IMR-90 (cell line): Measurements from ENCODE around the gene GPR161. TPM values are rescaled to one million over a fixed set of nuclear protein-coding genes. Genes with fewer than 3 reads are reported as not detected.

Experiments used
- ATAC-seq: fragments of 200-7000 bp; cut with Tn5 transposase; 2 replicates; pipeline ENCODE4 v1.9.1; 2020; ENCODE audit warnings: low read depth, mild to moderate bottlenecking, moderate library complexity
- BruUV-seq: library from RNA; stranded (reverse); fragments of 400-500 nt; replicated peaks from 2 replicates; lab custom pipeline; 2021; lab: Mats Ljungman, UMichigan
- CTCF ChIA-PET: fragments of 300-600 bp; formaldehyde crosslinking; extraction: SDS; loops from one replicate; lab custom pipeline; 2021; ENCODE audit warnings: antibody characterized with exemption; lab: Yijun Ruan, JAX
- POLR2A ChIA-PET: fragments of 300-600 bp; sonication (Branson Sonifier 250); formaldehyde crosslinking; loops from one replicate; lab custom pipeline; 2022; ENCODE audit warnings: antibody characterized with exemption; ENCODE audit not compliant: unreplicated experiment; lab: Charles Lee
- DNase-seq: peaks from one replicate; pipeline ENCODE4 v3.0.0; 2013
- H2AFZ ChIP-seq: replicated peaks from 2 replicates; pipeline ENCODE3; 2013; ENCODE audit warnings: low read length, mild to moderate bottlenecking; ENCODE audit not compliant: poor library complexity
- H2AK5ac ChIP-seq: 2 replicates; pipeline ENCODE4 v1.6.1; 2013; ENCODE audit warnings: low read depth, low read length, inconsistent platforms
- H2AK9ac ChIP-seq: replicated peaks from 2 replicates; pipeline ENCODE3; 2013; ENCODE audit warnings: mild to moderate bottlenecking, low read depth, low read length, moderate library complexity; ENCODE audit not compliant: poor library complexity
- H2BK120ac ChIP-seq: 2 replicates; pipeline ENCODE4 v1.6.1; 2013; ENCODE audit warnings: low read depth, low read length, inconsistent platforms
- H2BK15ac ChIP-seq: 3 replicates; pipeline ENCODE4 v1.6.1; 2013; ENCODE audit warnings: low read depth, low read length, inconsistent platforms
- H2BK20ac ChIP-seq: 2 replicates; pipeline ENCODE4 v1.6.1; 2013; ENCODE audit warnings: low read depth, mild to moderate bottlenecking, inconsistent platforms, low read length, moderate library complexity
- H2BK5ac ChIP-seq: 2 replicates; pipeline ENCODE4 v1.6.1; 2013; ENCODE audit warnings: mild to moderate bottlenecking, low read depth, low read length, inconsistent platforms; ENCODE audit not compliant: poor library complexity, severe bottlenecking
- H3K14ac ChIP-seq: replicated peaks from 2 replicates; pipeline ENCODE4 v1.6.1; 2013; ENCODE audit warnings: low read depth, low read length, inconsistent platforms
- H3K18ac ChIP-seq: 2 replicates; pipeline ENCODE4 v1.6.1; 2013; ENCODE audit warnings: low read depth, low read length, control low read depth
- H3K23ac ChIP-seq: 2 replicates; pipeline ENCODE4 v1.6.1; 2013; ENCODE audit warnings: low read depth, low read length, inconsistent platforms
- H3K27ac ChIP-seq: 2 replicates; pipeline ENCODE4 v1.5.1; 2013; ENCODE audit warnings: mild to moderate bottlenecking, control low read depth, low read length; ENCODE audit not compliant: insufficient read depth
- H3K27me3 ChIP-seq: 2 replicates; pipeline ENCODE4 v1.6.1; 2013; ENCODE audit warnings: low read length; ENCODE audit not compliant: control insufficient read depth, insufficient read depth
- H3K36me3 ChIP-seq: 2 replicates; pipeline ENCODE4 v1.6.1; 2013; ENCODE audit warnings: low read length, mixed read lengths; ENCODE audit not compliant: control insufficient read depth, insufficient read depth
- H3K4ac ChIP-seq: 2 replicates; pipeline ENCODE4 v1.6.1; 2013; ENCODE audit warnings: low read depth, low read length, inconsistent platforms
- H3K4me1 ChIP-seq: 2 replicates; pipeline ENCODE4 v1.6.1; 2013; ENCODE audit warnings: low read length, mixed read lengths; ENCODE audit not compliant: control insufficient read depth, insufficient read depth
- H3K4me2 ChIP-seq: 2 replicates; pipeline ENCODE4 v1.6.1; 2013; ENCODE audit warnings: low read depth, mild to moderate bottlenecking, control low read depth, low read length, moderate library complexity
- H3K4me3 ChIP-seq: 2 replicates; pipeline ENCODE4 v1.5.1; 2013; ENCODE audit warnings: low read depth, mild to moderate bottlenecking, control low read depth, low read length, moderate library complexity; ENCODE audit not compliant: insufficient read depth
- H3K56ac ChIP-seq: 2 replicates; pipeline ENCODE4 v1.6.1; 2013; ENCODE audit warnings: low read length, inconsistent platforms; ENCODE audit not compliant: insufficient read depth; ENCODE audit errors: extremely low read depth
- H3K79me1 ChIP-seq, 2 experiments: 2 replicates each; pipeline ENCODE4 v1.6.1; 2013; ENCODE audit warnings: low read length in 2 of 2, inconsistent platforms in 1 of 2, low read depth in 1 of 2
- H3K9ac ChIP-seq: 2 replicates; pipeline ENCODE4 v1.6.1; 2013; ENCODE audit warnings: low read depth, low read length, control low read depth
- H3K9me1 ChIP-seq: 2 replicates; pipeline ENCODE4 v1.6.1; 2013; ENCODE audit warnings: low read length, inconsistent platforms; ENCODE audit not compliant: insufficient read depth
- H3K9me3 ChIP-seq: 2 replicates; pipeline ENCODE4 v1.6.1; 2013; ENCODE audit warnings: low read length; ENCODE audit not compliant: control insufficient read depth, insufficient read depth
- H4K20me1 ChIP-seq: 2 replicates; pipeline ENCODE4 v1.6.1; 2013; ENCODE audit warnings: low read length, inconsistent platforms; ENCODE audit not compliant: insufficient read depth
- H4K5ac ChIP-seq: 2 replicates; pipeline ENCODE4 v1.6.1; 2013; ENCODE audit warnings: mild to moderate bottlenecking, low read depth, low read length, control low read depth
- H4K8ac ChIP-seq, 2 experiments: 2 replicates each; pipeline ENCODE4 v1.6.1; 2013; ENCODE audit warnings: low read depth in 2 of 2, low read length in 2 of 2, control low read depth in 1 of 2, inconsistent platforms in 1 of 2
- H4K91ac ChIP-seq: 2 replicates; pipeline ENCODE4 v1.6.1; 2013; ENCODE audit warnings: low read depth, low read length, inconsistent platforms; ENCODE audit not compliant: insufficient read depth
- CEBPB ChIP-seq: IDR thresholded peaks from 2 replicates; pipeline ENCODE4 v1.6.1; 2012; ENCODE audit warnings: low read depth, low read length, improper control_type of control experiment
- CHD1 ChIP-seq: IDR thresholded peaks from 2 replicates; pipeline ENCODE4 v1.6.1; 2012; ENCODE audit warnings: low read depth, low read length, improper control_type of control experiment
- CTCF ChIP-seq: conservative IDR thresholded peaks from 2 replicates; pipeline ENCODE4 v1.5.1; 2012; ENCODE audit warnings: mild to moderate bottlenecking, low read depth, low read length, improper control_type of control experiment
- MAFK ChIP-seq: IDR thresholded peaks from 2 replicates; pipeline ENCODE4 v1.6.1; 2012; ENCODE audit warnings: low read depth, low read length, improper control_type of control experiment
- MAZ ChIP-seq: IDR thresholded peaks from 2 replicates; pipeline ENCODE4 v1.6.1; 2012; ENCODE audit warnings: low read depth, mild to moderate bottlenecking, low read length, improper control_type of control experiment, moderate library complexity, borderline replicate concordance
- MXI1 ChIP-seq: IDR thresholded peaks from 2 replicates; pipeline ENCODE4 v1.6.1; 2012; ENCODE audit warnings: low read depth, mild to moderate bottlenecking, low read length, moderate library complexity, borderline replicate concordance
- NFE2L2 ChIP-seq: fragments of 150-350 bp; IDR thresholded peaks from 2 replicates; pipeline ENCODE4 v1.6.1; 2016; ENCODE audit warnings: low read depth, mild to moderate bottlenecking, low read length
- POLR2A ChIP-seq: IDR thresholded peaks from 2 replicates; pipeline ENCODE4 v1.6.1; 2012; ENCODE audit warnings: mild to moderate bottlenecking, low read depth, low read length
- RCOR1 ChIP-seq: IDR thresholded peaks from 2 replicates; pipeline ENCODE4 v1.6.1; 2012; ENCODE audit warnings: mild to moderate bottlenecking, low read length, improper control_type of control experiment; ENCODE audit not compliant: insufficient replicate concordance
- RFX5 ChIP-seq: IDR thresholded peaks from 2 replicates; pipeline ENCODE4 v1.8.0; 2012; ENCODE audit warnings: low read depth, mild to moderate bottlenecking, low read length, moderate library complexity
- SMC3 ChIP-seq: fragments of 150-350 bp; IDR thresholded peaks from 2 replicates; pipeline ENCODE4 v1.6.1; 2016; ENCODE audit warnings: low read depth, mild to moderate bottlenecking, antibody characterized with exemption, low read length, moderate library complexity
- USF2 ChIP-seq: fragments of 150-350 bp; IDR thresholded peaks from 2 replicates; pipeline ENCODE4 v1.6.1; 2017; ENCODE audit warnings: mild to moderate bottlenecking, antibody characterized with exemption, low read length, low read depth
- WGBS, 2 experiments: methylation state at CpG; one replicate each; pipeline versions ENCODE4 v1.1.5 to v1.1.7; 2013; ENCODE audit warnings: missing lambda C conversion rate in 2 of 2; ENCODE audit not compliant: insufficient read length in 1 of 2; ENCODE audit errors: extremely low coverage in 2 of 2; 5-methylcytosine and 5-hydroxymethylcytosine counted together
- dilution Hi-C: fragments of 300-500 bp; cut with HindIII; formaldehyde crosslinking; loops from one replicate; pipeline ENCODE4 v1.14.3; 2018; ENCODE audit warnings: low sequenced_read_pairs; ENCODE audit not compliant: unreplicated experiment
- in situ Hi-C: fragments of 300-500 bp; cut with MboI; formaldehyde crosslinking; loops from 3 replicates; pipeline ENCODE4 v1.14.3; 2019; ENCODE audit warnings: low sequenced_read_pairs, inconsistent platforms, mixed read lengths
- intact Hi-C: fragments of 100-400 bp; cut with micrococcal nuclease; formaldehyde crosslinking; loops from 2 replicates; pipeline ENCODE4 v1.10.0; 2022
- polyA plus RNA-seq, 3 experiments: library from polyadenylated mRNA; depleted of rRNA; stranded (reverse); fragments of >200 nt; gene quantifications; 2 replicates each; pipeline ENCODE4 v1.2.3, GENCODE V29; 2012; ENCODE audit warnings: low replicate concordance in 1 of 3
- total RNA-seq: library from RNA; depleted of rRNA; stranded (reverse); fragments of >200 nt; gene quantifications from 2 replicates; pipeline ENCODE4 v1.2.3, GENCODE V29; 2012

GPR161 gene
- total and polyA plus RNA-seq, 2 of the 4 experiments (the other 2 are of a cell fraction): 12.5 to 13.3 TPM

DNA sequence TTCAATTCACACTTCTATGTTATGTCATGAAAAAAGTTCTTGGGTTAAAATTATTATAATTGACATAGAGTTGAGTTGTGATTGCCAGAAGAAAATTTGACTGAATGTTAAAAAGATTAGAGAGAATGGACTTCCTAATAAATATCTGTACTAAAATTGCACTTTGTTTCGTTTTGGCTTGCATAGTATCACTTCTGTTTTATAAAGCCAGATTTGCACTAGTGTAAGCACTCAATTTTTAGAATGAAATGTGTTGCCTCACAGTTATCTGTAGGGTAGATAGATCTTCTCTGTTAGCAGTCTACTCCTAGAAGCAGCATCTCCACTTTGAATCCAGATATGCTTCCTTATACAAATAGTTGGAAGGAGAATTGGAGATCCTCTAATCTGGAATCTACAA is 104.7 kb downstream of the GPR161 start:
- Histone ChIP-seq H3K9ac (no peak overlapping the region), H3K27me3 (no peaks in the 10 kb centered on the region), H2AFZ (no peak overlapping the region), H2BK120ac (no peak overlapping the region), H3K79me1 (peaks cover 3 to 10% of the 10 kb centered on the region in 2 experiments; a peak in 2 of 4 replicates), H3K36me3 (peaks cover 5% of the 10 kb centered on the region), H4K5ac (no peak overlapping the region), H3K14ac (no peak overlapping the region), H2BK20ac (no peak overlapping the region), H4K91ac (no peak overlapping the region), H3K4me1 (no peaks in the 10 kb centered on the region), H4K8ac (no peak overlapping the region), H3K56ac (no peak overlapping the region), H3K4me2 (no peak overlapping the region), H3K27ac (no peak overlapping the region), H3K18ac (no peak overlapping the region), H3K4me3 (no peak overlapping the region), H3K4ac (no peak overlapping the region), H2BK5ac (no peak overlapping the region), H4K20me1 (no peaks in the 10 kb centered on the region), H2BK15ac (no peak overlapping the region), H3K23ac (no peak overlapping the region), H3K9me1 (no peaks in the 10 kb centered on the region), H2AK9ac (no peak overlapping the region), H2AK5ac (no peak overlapping the region), H3K9me3 (no peaks in the 10 kb centered on the region)
- CTCF ChIA-PET: no interaction called here
- intact Hi-C loops (loop anchor here (5.0 kb wide), 1 partner anchor 35 kb away; no protein-coding TSS in a partner anchor), in situ Hi-C loops (no loop called here), dilution Hi-C loops (no loop called here)
- WGBS, 2 experiments: no CpG with 5 or more reads among the region's 1 CpG
- ATAC-seq (no peak), DNase-seq (no peak)
- TF ChIP-seq CEBPB (no peak), SMC3 (no peak), MXI1 (no peak), MAFK (no peak), RFX5 (no peak), CTCF (no peak), POLR2A (no peak), USF2 (no peak), RCOR1 (no peak), CHD1 (no peak), MAZ (no peak), NFE2L2 (no peak)
- POLR2A ChIA-PET: no interaction called here
- no TSS peak for BruUV-seq
